Measurements from ENCODE around the gene NSUN7. TPM values are rescaled to one million over a fixed set of nuclear protein-coding genes. Genes with fewer than 3 reads are reported as not detected.

Gene NSUN7, protein sequence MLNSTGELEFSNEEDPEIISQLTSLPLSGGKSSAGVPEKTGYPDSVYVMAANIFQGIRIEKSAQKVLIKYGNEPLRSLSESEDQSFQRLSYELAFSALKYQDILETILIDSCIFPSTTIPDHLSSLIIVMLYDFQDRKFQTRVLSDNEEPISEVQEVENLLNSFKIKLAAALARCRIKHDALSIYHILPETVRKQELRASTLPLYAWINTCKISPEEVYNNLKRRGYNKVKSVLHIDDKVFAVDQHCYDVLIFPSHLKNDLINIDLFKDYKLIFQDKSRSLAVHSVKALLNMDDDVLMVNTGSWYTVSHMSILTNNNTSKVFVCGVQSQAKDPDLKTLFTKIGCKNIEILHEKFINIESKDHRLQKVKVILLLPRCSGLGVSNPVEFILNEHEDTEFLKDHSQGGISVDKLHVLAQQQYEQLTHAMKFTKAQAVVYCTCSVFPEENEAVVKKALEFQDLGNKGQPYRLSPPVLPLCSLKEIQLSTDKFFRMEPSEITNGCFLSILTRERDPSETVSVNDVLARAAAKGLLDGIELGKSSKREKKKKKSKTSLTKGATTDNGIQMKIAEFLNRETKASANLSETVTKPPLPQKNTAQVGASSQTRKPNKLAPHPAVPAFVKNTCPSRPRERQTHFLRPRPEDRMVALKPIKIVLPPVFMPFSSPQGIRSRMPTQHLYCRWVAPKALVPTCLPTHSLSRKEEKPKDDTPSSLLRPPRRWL
- total RNA-seq (2022) (7.7 and 8.6 TPM in 2 replicates), Bru-seq, nascent RNA (percentile 61 among the genes with signal in this experiment), BruChase-seq, experiment 1, labeled RNA remaining after a 6-hour chase (percentile 62 among the genes with signal in this experiment), BruChase-seq, experiment 2, labeled RNA remaining after a 2-hour chase (percentile 67 among the genes with signal in this experiment)
- long read RNA-seq, partial matches to known transcripts, result 1 of 6 reads
- long read RNA-seq, other reads (novel, unspliced or antisense), result 3 of 6 reads

DNA sequence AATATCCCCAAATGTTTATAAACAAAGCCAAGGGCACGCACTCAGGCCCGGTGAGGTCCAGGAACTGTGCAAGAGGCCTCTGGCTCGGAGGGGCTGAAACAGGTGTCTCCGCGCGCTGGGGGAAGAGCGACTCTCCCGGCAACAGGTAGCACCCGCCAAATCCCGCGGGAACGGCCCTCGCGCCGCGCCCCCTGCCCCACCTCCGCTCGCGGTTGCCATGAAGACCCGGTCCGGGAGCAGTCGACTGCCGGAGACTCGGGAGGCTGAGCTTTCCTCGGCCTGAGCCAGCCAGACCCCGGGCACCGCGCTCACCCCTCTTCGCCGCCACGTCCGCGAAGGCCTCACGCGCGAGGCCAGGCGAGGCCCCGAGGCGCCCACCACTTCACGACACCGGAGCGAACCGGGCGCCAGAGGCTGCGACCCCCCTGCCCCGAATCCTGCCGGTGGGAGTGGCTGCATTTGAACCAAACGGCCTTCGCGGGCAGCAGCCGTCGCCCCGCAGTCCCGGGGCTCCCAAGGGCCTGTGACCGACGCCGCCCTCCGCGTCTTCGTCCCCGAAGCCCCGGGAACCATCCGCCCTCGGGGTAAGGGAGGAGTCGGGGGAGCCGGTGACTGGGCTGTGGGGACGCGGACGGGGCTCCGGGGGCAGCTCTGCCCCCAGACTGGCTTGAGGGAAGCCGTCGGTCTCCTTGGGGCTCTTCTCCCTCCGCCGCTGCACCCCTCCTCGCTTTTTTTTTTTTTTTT lies at the start of gene NSUN7:
Gene NSUN7, plus strand, starts transcription at position 239 of the 744 bp plus-strand sequence. CDS start 739 bp downstream, outside the sequence.
- CTCF ChIA-PET, result no interaction called here
- no peaks in the 10 kb centered on the region for H3K27me3 Mint-ChIP-seq (ENCODE audit: unreplicated experiment)
- intact Hi-C loops (cut with micrococcal nuclease; ENCODE audit: unreplicated experiment), result no loop called here

DNA sequence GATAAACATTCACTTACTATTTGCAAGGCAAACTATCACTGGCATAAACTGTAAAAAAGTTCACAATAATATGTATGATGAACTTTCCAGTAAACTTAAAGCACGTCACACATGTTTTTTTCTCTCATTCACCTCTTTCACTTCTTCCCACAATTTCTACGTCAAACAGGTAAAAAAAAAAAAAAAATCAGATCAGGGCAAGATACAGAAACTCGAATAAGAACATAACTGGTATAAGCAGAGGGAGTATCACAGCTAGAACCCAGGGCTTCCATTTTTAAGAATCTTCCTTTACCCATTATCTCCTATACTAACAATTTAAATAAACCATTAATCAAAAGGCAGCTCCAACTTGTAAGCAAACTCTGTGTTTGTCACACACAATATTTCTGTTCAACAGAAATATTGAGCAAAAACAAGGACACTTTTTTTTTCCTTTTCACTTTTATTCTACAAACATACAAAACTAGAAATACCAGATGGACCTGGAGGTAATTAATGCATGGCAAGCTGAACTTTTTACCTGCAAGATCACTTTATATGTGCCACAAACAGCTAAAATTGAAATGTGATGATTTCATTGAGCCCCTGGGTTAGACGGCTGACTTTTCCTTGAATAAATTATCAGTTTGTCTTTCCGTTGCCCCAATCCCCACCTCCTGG lies 47.5 kb upstream of the NSUN7 start:
- intact Hi-C loops (cut with micrococcal nuclease; ENCODE audit: unreplicated experiment), result loop anchor here (5.0 kb wide), 1 partner anchor 75 kb away; the partner anchor contains the start of gene RBM47
- TF ChIP-seq, protein P1, sequence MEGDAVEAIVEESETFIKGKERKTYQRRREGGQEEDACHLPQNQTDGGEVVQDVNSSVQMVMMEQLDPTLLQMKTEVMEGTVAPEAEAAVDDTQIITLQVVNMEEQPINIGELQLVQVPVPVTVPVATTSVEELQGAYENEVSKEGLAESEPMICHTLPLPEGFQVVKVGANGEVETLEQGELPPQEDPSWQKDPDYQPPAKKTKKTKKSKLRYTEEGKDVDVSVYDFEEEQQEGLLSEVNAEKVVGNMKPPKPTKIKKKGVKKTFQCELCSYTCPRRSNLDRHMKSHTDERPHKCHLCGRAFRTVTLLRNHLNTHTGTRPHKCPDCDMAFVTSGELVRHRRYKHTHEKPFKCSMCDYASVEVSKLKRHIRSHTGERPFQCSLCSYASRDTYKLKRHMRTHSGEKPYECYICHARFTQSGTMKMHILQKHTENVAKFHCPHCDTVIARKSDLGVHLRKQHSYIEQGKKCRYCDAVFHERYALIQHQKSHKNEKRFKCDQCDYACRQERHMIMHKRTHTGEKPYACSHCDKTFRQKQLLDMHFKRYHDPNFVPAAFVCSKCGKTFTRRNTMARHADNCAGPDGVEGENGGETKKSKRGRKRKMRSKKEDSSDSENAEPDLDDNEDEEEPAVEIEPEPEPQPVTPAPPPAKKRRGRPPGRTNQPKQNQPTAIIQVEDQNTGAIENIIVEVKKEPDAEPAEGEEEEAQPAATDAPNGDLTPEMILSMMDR (IDR thresholded peaks at IDR 0.05; ENCODE audit: unreplicated experiment), result no peak
- H3K27me3 Mint-ChIP-seq (ENCODE audit: unreplicated experiment), result no peaks in the 10 kb centered on the region
- peaks cover 11% of the 10 kb centered on the region for H3K4me1 Mint-ChIP-seq (ENCODE audit: low read depth, unreplicated experiment)
- BruUV-seq (replicated peaks), result TSS peak; percentile 90
- peak overlapping the region; percentile 89 for H3K27ac Mint-ChIP-seq (ENCODE audit: unreplicated experiment)
- no peak for DNase-seq
- H3K36me3 Mint-ChIP-seq (ENCODE audit: insufficient read depth, unreplicated experiment), result no peaks in the 10 kb centered on the region
- CTCF ChIA-PET, result interaction anchor here (0.6 to 1.1 kb wide), 4 partner anchors 14 to 1715 kb away, joined by 3 read pairs; no protein-coding TSS in a partner anchor
- peak overlapping the region; percentile 56 for H3K4me3 Mint-ChIP-seq (ENCODE audit: low read depth, unreplicated experiment)
- H3K9me3 Mint-ChIP-seq (ENCODE audit: low read depth, unreplicated experiment), result no peaks in the 10 kb centered on the region

More for the DNA sequence above, at the start of gene NSUN7:
- no TSS peak for BruUV-seq (replicated peaks)
- peak within 1 kb of the TSS; percentile 80 for H3K27ac Mint-ChIP-seq (ENCODE audit: unreplicated experiment)
- TF ChIP-seq, protein P1 (IDR thresholded peaks at IDR 0.05; ENCODE audit: unreplicated experiment), result no peak
- DNase-seq, result peak; percentile 87
- H3K4me1 Mint-ChIP-seq (ENCODE audit: low read depth, unreplicated experiment), result peaks cover 8% of the 10 kb centered on the region
- peaks cover 24% of the 10 kb centered on the region for H3K36me3 Mint-ChIP-seq (ENCODE audit: insufficient read depth, unreplicated experiment)
- H3K9me3 Mint-ChIP-seq (ENCODE audit: low read depth, unreplicated experiment), result no peaks in the 10 kb centered on the region
- peak within 1 kb of the TSS; percentile 79 for H3K4me3 Mint-ChIP-seq (ENCODE audit: low read depth, unreplicated experiment)

DNA sequence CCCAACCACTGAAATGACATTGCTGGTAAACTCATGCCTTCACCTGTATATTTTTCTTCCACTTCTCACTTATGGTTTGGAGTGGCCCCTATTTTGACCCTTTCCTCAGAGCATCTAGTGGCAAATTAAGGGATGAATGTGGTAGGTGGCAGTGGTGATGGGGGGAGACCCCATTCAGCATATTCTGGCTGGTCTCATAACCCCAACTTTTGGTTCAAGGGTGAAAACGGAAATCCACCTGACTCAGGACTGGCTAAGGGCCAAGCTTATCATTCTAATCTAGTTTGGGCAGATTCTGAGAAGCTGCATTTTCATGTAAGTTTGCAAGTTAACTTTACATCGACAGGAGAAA lies 47.0 kb upstream of the NSUN7 start:
- TF ChIP-seq, protein P1 (IDR thresholded peaks at IDR 0.05; ENCODE audit: unreplicated experiment), result no peak
- CTCF ChIA-PET, result interaction anchor here (0.6 to 1.1 kb wide), 3 partner anchors 15 to 1715 kb away, joined by 3 read pairs; no protein-coding TSS in a partner anchor
- Mint-ChIP-seq H3K36me3 (ENCODE audit: insufficient read depth, unreplicated experiment) (no peaks in the 10 kb centered on the region), H3K27me3 (ENCODE audit: unreplicated experiment) (no peaks in the 10 kb centered on the region), H3K4me1 (ENCODE audit: low read depth, unreplicated experiment) (peaks cover 11% of the 10 kb centered on the region), H3K4me3 (ENCODE audit: low read depth, unreplicated experiment) (peak overlapping the region; percentile 56), H3K27ac (ENCODE audit: unreplicated experiment) (peak overlapping the region; percentile 89), H3K9me3 (ENCODE audit: low read depth, unreplicated experiment) (no peaks in the 10 kb centered on the region)
- DNase-seq, result peak; percentile 11
- intact Hi-C loops (cut with micrococcal nuclease; ENCODE audit: unreplicated experiment), result loop anchor here (5.0 kb wide), 1 partner anchor 75 kb away; the partner anchor contains the start of gene RBM47
- BruUV-seq (replicated peaks), result no TSS peak
